ENCODE results near the gene SRRM4.

The SRRM4 gene

DNA sequence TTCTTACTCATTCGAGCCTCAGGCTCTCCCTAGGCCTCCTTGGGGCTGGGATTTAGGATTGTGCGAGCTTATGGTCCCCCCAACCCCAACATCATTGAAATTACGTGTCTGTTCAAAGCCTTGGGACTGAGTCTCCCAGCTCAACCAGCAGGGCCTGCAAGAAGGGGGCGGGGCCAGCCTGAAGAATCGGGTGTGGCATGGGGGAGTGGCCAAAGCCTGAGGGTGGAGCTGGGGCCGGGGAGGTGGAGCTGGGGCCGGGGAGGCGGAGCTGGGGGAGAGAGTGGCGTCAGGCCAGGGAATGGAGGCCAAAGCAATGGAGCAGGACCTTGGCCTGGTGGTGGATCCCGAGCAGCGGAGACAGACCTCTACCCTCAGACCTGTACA lies 173.1 kb downstream of the SRRM4 start:
- no peak overlapping the region for H3K27ac ChIP-seq
- no peak overlapping the region for H3K4me3 ChIP-seq

DNA sequence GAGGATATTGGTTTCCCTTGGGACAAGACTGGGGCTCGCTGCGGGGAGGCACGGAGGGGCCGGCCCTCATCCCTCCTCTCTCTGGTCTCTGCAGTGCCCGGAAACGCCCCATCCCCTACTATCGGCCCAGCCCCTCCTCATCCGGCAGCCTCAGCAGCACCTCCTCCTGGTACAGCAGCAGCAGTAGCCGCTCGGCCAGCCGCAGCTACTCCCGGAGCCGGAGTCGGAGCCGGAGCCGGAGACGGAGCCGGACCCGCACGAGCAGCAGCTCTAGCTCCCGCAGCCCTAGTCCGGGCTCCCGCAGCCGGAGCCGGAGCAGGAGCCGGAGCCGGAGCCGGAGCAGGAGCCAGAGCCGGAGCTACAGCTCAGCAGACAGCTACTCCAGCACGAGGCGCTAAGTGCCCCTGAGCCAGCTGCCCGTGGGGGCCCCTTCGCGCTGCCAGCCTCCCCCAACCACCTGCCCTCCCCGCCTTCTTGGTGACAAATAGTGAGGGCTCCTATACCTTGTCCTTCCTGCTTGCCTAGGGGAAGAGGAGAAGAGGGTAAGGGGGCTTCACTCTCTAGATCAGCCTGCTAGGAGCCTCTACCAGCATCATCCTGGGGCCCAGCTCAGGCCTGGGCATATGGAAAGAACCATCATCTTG lies 175.2 kb downstream of the SRRM4 start:
- Histone ChIP-seq H3K4me3 (no peak overlapping the region), H3K27ac (no peak overlapping the region)

DNA sequence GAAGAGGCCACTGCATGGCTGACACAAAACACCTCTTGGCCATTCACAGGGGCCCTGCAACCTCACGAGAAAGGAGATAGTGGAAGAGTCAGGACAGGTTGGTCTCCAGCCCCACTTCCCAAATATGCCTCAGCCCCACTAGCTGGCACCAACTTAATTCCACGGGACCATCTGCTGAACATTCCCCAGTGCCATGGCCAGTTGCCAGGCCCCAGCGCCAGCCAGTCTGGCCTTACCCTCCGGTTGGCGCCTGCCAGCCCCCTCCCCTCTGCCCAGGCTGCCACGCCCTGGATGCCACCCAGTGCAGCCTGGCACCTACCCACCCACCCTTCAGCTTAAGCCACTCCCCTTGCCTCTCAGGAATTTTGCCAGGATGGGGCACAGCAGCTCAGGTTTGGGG lies 176.2 kb downstream of the SRRM4 start:
- no peak overlapping the region for H3K27ac ChIP-seq
- no peak overlapping the region for H3K4me3 ChIP-seq

DNA sequence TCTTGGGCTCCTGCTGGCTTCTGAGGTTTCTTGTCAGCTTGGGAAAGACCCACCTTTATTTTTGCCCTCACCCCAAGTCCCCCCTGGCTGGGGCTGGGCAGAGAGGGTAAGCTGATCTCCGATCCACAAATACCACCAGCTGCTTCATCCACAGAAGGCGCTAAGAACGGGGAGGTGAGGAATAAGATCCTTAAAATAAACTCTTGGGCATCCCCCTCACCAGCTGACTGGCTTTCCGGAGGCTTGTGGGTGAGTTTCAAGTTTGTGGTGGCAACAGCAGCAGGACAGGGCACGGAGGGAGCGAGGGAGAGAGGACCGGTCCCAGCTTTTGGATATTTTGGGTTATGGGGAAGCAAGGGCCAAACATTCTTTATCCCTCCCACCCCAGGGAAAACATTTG lies 176.6 kb downstream of the SRRM4 start:
- Histone ChIP-seq H3K27ac (no peak overlapping the region), H3K4me3 (no peak overlapping the region)

DNA sequence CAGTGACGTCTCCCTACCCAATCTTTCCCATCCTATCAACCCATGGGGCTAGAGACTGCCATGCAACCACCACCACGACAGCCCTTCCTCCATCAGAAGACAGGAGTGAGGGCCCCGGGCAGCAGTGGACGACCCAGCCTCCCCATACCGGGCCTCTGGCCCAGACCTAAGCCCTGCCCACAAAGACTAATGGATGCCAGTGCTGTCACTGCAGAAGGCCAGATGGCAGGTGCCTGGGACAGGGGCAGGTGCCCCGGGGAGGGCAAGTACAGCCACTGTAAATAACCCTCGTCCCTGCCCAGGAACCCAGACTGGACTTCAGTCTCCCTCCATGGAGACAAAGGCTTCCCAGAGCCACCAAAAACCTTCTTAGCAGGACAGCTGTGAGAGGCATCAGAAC lies 177.1 kb downstream of the SRRM4 start:
- H3K27ac ChIP-seq: no peak overlapping the region
- no peak overlapping the region for H3K4me3 ChIP-seq

DNA sequence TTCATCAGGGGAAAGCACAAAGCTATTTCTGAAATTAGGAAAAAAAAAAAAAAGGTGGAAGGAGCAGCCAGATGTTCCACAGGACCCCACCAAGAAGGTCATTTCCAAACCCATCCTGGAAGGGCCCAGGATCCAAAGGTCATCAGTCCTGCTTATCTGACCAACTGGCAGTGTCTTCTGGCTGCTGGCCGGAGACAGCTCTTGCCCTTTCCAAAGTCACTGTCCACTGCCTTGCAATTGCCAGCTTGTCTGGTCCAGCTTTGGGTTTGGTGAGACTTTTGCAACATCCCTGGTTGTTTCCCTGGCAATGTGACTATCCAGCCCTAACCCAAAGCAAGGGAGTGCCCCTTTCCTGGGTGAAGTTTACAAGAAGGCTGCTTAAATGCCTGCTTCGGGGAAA lies 178.5 kb downstream of the SRRM4 start:
- H3K4me3 ChIP-seq: no peak overlapping the region
- H3K27ac ChIP-seq: no peak overlapping the region

DNA sequence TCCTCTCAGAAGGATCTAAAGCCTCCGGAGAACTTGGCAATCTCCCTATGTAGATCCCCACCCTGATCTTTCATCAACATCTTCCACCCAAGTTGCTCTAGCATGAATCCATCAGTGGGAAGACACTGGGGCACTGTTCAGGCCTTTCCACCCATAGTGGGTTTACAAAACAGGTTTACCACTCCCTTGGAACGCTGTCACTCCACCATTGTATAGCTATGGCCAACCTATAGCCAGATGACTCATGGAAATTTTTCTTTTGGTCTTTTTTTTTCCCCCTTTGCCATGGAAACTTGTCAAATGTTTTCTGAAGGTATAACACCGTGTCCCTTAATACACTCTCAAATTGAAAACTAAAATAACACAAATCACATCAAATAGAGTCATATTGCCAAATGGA lies 186.6 kb downstream of the SRRM4 start:
- H3K27ac ChIP-seq: peak overlapping the region in 1 of 21 experiments; percentile 57
- no peak overlapping the region for H3K4me3 ChIP-seq

DNA sequence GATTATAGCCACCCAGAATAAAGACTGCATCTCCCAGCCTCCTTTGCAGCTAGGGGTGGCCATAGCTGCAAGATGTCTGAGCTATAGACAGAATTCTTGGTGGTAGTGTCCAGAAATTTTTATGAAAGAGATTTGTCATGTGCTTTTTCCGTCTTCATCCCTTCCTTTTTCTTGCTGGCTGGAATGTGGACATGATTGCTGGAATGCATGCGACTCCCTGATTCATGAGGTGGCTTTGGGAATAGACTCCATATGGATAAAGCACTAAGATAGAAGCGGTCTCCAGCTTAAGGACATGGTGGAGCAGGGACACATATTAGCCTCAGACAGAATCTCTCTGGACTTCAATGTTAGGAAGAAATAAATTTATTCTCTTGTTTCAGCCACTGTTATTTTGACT lies 187.4 kb downstream of the SRRM4 start:
- Histone ChIP-seq H3K27ac (peak overlapping the region in 3 of 21 experiments; percentile 10 to 57 (median 29)), H3K4me3 (no peak overlapping the region)

DNA sequence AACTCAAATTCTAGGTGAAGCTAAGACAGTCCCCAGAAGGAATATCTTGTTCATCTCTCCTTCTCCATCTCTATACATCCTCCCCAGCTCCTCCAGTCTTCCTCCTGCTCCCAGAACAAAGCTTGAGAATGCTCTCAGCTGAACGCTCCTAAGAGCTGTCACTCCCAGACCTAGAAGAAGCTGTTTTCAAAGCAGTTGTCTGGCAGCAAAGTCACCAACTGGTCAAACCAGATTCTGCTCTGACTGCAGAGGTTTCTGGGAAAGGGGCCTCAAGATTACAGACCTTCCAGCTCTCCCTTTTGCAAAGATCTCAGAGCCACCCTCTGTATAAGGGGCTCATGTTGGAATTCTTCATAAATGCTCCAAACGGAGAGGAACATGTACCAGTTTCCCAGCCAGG lies 187.8 kb downstream of the SRRM4 start:
- H3K27ac ChIP-seq: peak overlapping the region in 1 of 21 experiments; percentile 29

DNA sequence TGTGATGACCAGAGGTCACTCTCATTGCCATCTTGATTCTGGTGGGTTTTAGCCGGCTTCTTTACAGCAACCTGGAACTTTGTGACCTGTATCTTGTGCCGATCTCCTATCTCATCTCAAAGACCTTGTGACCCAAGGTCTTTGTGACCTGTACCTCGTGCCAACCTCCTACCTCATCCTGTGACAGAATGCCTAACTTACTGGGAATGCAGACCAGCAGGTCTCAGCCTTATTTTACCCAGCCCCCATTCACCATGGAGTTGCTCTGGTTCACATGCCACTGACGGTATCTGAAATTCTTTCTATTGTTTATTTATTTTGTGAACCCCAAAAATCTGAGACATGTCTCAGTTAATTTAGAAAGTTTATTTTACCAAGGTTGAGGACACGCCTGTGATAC lies 189.9 kb downstream of the SRRM4 start:
- H3K27ac ChIP-seq: no peak overlapping the region
- H3K4me3 ChIP-seq: no peak overlapping the region

More for the DNA sequence above, 187.8 kb downstream of the SRRM4 start:
- H3K4me3 ChIP-seq: no peak overlapping the region

DNA sequence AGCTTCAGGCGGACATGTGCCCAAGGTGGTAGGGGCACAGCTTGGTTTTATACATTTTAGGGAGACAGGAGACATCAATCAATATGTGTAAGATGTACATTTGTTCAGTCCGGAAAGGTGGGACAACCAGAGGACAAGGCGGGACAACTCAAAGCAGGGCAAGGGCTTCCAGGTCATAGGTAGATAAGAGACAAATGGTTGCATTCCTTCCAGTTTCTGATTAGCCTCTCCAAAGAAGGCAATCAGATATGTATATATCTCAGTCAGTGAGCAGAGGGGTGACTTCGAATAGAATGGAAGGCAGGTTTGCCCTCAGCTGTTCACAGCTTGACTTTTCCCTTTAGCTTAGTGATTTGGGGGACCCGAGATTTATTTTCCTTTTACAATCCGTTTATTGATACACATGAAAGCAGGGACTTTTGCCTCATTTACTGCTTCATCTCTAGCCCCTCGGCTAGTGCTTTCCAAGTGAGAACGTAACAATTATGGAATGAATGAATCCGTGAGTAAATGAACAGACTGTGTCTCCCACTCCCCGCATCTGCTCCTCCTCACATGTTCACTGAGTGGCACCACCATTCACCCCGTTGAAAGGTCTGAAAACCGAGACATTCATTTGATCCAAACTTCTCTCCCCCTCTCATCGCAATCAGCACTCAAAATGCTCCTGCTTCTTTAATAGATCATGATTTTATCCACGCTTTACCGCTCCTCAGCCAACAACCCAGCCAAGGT lies 190.5 kb downstream of the SRRM4 start:
- H3K27ac ChIP-seq: no peak overlapping the region
- H3K4me3 ChIP-seq: no peak overlapping the region

DNA sequence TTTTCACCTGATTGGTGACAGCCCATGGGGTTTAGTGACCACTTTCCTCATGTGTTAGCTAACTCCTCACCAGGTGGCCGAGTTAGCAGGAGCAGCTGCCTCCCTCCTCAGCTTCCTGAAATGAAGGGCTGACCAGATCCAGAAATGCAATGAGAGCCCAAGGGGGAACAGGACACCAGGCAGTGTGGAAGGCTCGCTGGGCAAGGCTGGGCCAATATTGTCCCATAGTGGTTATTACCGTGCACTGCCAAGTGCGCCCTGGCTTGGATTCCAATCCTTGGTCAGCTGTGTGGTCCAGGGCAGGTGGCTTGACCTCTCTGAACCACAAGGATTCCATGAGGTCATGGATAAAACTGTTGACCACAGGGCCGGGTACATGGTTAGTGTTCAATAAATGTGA lies 193.7 kb downstream of the SRRM4 start:
- no peak overlapping the region for H3K4me3 ChIP-seq
- no peak overlapping the region for H3K27ac ChIP-seq

DNA sequence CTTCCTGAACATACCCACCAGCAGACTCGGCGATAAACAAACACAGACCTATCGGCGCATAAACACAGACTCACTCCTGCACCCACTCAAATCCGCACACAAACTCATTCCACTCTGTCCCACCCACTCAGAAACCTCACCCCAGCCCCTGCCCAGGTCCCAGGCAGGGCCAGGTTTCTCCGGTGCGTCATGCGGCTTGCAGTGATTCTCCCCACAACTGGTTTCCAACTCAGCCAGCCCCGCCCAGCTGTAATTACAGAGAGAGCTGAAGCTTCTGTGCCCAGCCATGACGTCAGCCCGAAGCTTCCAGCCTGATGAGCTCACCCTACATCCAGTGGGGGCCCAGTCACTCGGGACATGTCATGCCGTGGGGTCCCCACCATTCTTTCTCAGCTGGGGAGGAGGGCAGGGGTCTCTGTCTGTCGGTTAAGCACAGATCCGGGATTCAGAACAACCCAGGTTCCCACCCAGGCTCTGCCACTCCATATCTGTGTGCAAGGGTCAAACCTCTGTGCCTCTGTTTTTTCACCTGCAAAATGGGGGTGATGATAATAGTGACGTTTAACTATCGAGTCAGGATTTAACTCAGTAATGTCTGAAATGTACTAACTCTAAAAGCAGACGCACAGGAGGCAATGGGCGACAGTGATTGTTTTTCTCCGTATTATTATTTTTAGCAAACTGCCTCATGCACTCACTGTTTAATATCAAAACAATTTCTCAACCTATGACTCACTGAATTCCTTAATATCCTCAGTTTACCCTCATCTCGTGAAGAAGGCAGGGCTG lies 195.1 kb downstream of the SRRM4 start:
- peak overlapping the region in 1 of 7 experiments; percentile 23 for H3K4me3 ChIP-seq
- H3K27ac ChIP-seq: peak overlapping the region in 9 of 21 experiments; percentile 7 to 82 (median 43)

DNA sequence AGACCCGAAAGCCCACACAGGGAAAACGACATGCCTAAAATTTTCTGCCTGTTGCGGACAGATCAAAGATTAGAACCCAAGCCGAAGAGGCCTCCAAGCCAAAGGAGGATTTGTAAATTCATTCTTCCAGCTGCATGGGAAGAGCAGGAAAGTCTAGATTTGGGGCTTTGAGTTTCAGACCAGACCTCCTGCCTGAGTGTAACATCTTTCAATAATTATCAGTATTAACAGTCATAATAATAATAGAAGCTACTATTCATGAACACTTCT lies 195.7 kb downstream of the SRRM4 start:
- Histone ChIP-seq H3K4me3 (no peak overlapping the region), H3K27ac (peak overlapping the region in 1 of 21 experiments; percentile 65)

DNA sequence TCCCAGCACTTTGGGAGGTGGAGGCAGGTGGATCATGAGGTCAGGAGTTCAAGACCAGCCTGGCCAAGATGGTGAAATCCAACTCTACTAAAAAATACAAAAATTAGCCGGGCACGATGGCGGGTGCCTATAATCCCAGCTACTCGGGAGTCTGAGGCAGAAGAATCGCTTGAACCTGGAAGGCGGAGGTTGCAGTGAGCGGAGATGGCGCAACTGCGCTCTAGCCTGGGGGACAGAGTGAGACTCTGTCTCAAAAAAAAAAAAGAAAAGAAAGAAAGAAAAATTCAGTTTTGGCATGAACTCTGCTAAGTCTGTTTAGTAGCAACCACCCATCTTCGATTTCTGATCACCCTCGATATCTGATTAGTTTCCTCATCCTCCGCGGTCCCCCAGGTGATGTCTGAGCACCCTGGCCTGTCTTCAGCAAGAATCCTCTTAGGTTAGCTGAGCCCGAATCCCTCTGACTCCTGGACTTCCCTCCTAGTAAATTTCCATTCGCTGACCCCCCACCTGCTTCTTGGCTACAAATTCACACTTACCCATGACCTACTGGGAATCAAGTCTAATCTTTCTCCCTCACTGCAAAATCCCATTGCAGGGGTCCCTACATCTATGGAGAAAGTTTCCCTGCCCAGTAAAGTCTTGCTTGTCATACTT lies 196.5 kb downstream of the SRRM4 start:
- Histone ChIP-seq H3K27ac (peak overlapping the region in 2 of 21 experiments; percentile 76 to 84), H3K4me3 (no peak overlapping the region)

DNA sequence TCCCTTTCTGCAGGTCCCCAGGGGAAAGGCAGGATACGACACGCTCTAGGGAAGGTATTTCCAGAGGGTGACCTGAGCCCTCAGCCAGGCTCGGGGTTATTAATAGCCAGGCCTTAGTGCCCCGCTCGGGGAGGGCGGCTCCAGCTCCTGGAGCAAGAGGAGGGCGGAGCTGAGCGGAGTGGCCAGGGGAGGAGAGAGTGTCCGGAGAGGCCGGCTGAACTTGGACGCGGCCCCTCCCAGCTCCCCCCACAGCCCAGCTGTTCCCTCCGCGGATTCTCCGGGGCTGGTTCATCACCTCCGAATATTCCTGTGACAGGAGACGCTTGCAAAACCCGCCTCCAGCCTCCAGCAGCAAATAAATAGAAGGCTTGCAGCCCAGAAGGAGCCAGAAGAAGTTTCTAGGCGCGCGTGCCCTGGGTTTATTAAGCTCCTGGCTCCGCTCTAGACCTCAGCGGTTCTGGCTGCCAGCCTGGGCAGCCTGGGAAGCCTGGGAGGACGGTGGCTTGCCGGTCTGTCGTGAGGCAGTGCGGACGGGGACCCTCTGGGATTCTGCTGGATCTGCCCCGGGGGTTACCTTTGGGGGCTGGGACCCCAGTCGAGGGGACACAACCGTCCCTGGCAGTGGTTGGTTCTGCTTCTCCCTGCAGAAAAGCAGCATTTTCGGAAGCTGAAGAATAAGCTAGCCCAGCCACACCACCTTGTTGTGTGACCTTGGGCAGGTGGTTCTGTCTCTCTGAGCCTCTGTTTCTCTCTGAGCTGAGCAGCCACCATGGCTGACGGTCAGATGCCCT lies 197.4 kb downstream of the SRRM4 start, which contains the start of gene HSPB8:
Gene HSPB8 (plus strand): TSS at position 388 of the 791 bp plus-strand sequence. CDS start 382 bp downstream, at position 770.
- Histone ChIP-seq H3K27ac (peak within 1 kb of the TSS in 18 of 21 experiments; percentile 6 to 87 (median 64)), H3K4me3 (peak within 1 kb of the TSS; percentile 1 to 44 (median 28))

DNA sequence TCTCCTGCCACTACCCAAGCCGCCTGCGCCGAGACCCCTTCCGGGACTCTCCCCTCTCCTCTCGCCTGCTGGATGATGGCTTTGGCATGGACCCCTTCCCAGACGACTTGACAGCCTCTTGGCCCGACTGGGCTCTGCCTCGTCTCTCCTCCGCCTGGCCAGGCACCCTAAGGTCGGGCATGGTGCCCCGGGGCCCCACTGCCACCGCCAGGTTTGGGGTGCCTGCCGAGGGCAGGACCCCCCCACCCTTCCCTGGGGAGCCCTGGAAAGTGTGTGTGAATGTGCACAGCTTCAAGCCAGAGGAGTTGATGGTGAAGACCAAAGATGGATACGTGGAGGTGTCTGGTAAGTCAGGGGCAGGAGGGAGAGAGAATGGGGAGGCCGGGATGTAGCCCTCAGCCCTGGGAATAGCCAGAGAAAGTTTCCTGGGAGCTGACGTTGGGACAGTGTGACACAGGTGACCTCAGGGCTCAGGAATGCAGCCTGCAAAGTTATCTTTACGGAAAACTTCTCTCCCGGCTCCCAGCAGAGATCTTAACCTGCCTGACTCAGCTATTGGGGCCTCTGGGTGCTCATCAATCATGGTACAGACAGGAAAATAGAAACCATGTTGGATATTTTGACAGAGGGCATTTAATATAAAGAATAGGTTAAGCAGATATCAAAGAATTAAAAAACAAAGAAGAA lies 198.1 kb downstream of the SRRM4 start:
- Histone ChIP-seq H3K27ac (peak overlapping the region in 17 of 21 experiments; percentile 23 to 87 (median 65)), H3K4me3 (peak overlapping the region; percentile 1 to 44 (median 28))

DNA sequence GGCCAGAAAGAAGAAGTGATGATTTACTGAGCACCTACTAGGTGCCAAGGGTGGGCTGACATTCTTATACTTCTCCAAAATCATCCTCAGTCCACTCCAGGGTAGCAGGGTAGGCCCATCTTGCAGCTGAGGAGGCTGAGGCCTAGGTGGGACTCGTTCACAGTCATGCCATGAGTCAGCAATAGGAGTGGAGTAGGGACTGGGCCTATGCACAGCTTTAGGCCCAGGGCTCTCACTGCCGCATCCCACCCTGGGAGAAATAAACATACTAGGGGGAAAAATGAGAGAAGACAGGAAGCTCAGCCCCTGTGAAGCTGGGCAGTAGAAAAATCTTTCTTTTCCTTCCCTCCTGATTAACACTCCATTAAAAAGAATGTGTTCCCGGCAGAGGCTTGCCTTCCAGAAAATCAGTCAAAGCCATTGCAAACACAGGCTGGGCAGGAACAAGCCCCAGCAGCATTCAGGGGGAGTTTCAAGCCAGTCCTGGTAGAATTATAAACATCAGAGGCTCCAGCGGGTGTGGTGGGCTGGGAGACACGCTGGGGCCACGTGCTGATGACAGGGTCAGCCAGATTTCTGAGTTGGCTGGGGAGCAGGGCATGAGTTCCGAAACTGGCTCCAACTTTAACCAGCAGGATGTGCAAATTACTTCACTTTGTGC lies 199.2 kb downstream of the SRRM4 start:
- H3K27ac ChIP-seq: peak overlapping the region in 18 of 21 experiments; percentile 5 to 87 (median 58)

More for the DNA sequence above, 199.2 kb downstream of the SRRM4 start:
- H3K4me3 ChIP-seq: peak overlapping the region in 5 of 7 experiments; percentile 23 to 44 (median 30)

Data from skin epidermis (tissue), 12 donors.